WTC11 (cell line): Measurements from ENCODE around the gene TMTC2. TPM values are rescaled to one million over a fixed set of nuclear protein-coding genes. Genes with fewer than 3 reads are reported as not detected.

ENCODE experiments used
- ATAC-seq: fragments of 200-7000 bp; cut with Tn5 transposase; 2 replicates; pipeline ENCODE4 v1.10.0; 2021; ENCODE audit warnings: mild to moderate bottlenecking, moderate library complexity
- CTCF ChIA-PET: fragments of 300-600 bp; sonication (Branson Sonifier 250); formaldehyde crosslinking; loops from one replicate; lab custom pipeline; 2021; ENCODE audit warnings: antibody characterized with exemption; lab: Charles Lee
- POLR2A ChIA-PET: fragments of 350-600 bp; sonication (Branson Sonifier 250); formaldehyde crosslinking; loops from one replicate; lab custom pipeline; 2021; ENCODE audit warnings: antibody characterized with exemption; lab: Charles Lee
- DNase-seq: peaks from one replicate; pipeline ENCODE4 v3.0.0; 2021; ENCODE audit warnings: low spot score
- H3K27ac Mint-ChIP-seq: 2 replicates; pipeline ENCODE4 v1.8.0; 2021; ENCODE audit warnings: mixed read lengths
- H3K27me3 Mint-ChIP-seq: 2 replicates; pipeline ENCODE4 v1.8.0; 2021; ENCODE audit warnings: low read depth, mild to moderate bottlenecking, moderate library complexity, mixed read lengths
- H3K36me3 Mint-ChIP-seq: 2 replicates; pipeline ENCODE4 v1.8.0; 2021; ENCODE audit warnings: mixed read lengths
- H3K4me1 Mint-ChIP-seq: 2 replicates; pipeline ENCODE4 v1.8.0; 2022; ENCODE audit warnings: mixed read lengths
- H3K4me3 Mint-ChIP-seq: 2 replicates; pipeline ENCODE4 v1.8.0; 2021; ENCODE audit warnings: mild to moderate bottlenecking, moderate library complexity, mixed read lengths
- H3K9me3 Mint-ChIP-seq: 2 replicates; pipeline ENCODE4 v1.8.0; 2021; ENCODE audit warnings: mixed read lengths
- CBFB ChIP-seq: sonication (generic); formaldehyde crosslinking; IDR thresholded peaks from 2 replicates; pipeline ENCODE4 v1.8.1; 2022; ENCODE audit warnings: mild to moderate bottlenecking, low read depth, missing genetic modification reagents
- GABPB1 ChIP-seq: sonication (generic); formaldehyde crosslinking; IDR thresholded peaks from 2 replicates; pipeline ENCODE4 v1.8.1; 2023; ENCODE audit warnings: mild to moderate bottlenecking, missing genetic modification reagents
- HMGA2 ChIP-seq: fragments of 250-450 bp; sonication (Bioruptor Pico); IDR thresholded peaks from 2 replicates; pipeline ENCODE4 v1.4.0; 2021; ENCODE audit warnings: mild to moderate bottlenecking, moderate library complexity
- TEAD4 ChIP-seq: sonication (generic); formaldehyde crosslinking; IDR thresholded peaks from 2 replicates; pipeline ENCODE4 v1.8.0; 2022; ENCODE audit warnings: mild to moderate bottlenecking, missing genetic modification reagents
- ZNF219 ChIP-seq: sonication (generic); formaldehyde crosslinking; IDR thresholded peaks from 2 replicates; pipeline ENCODE4 v1.8.0; 2023; ENCODE audit warnings: missing genetic modification reagents, mild to moderate bottlenecking, borderline replicate concordance
- ZNF423 ChIP-seq: fragments of 250-450 bp; sonication (Bioruptor Pico); IDR thresholded peaks from 2 replicates; pipeline ENCODE4 v2.1.2; 2022; ENCODE audit warnings: mild to moderate bottlenecking, moderate library complexity
- ZNF671 ChIP-seq: fragments of 250-450 bp; sonication (Bioruptor Pico); IDR thresholded peaks from 2 replicates; pipeline ENCODE4 v1.8.0; 2021; ENCODE audit warnings: mild to moderate bottlenecking
- total RNA-seq: library from RNA; stranded (reverse); gene quantifications from 3 replicates; pipeline ENCODE4 v1.2.3, GENCODE V29; 2021
- TF ChIP-seq, protein P1 (sequence below): fragments of 250-450 bp; sonication (Bioruptor Pico); IDR thresholded peaks from 2 replicates; pipeline ENCODE4 v1.9.0; 2021; ENCODE audit warnings: mild to moderate bottlenecking
- TF ChIP-seq, protein P2 (sequence below): fragments of 200-600 bp; IDR thresholded peaks from 2 replicates; pipeline ENCODE4 v1.8.0; 2022; ENCODE audit warnings: antibody characterized with exemption
- TF ChIP-seq, protein P3 (sequence below): sonication (generic); formaldehyde crosslinking; IDR thresholded peaks from 2 replicates; pipeline ENCODE4 v1.8.0; 2023; ENCODE audit warnings: missing genetic modification reagents, mild to moderate bottlenecking, borderline replicate concordance
- TF ChIP-seq, protein P4 (sequence below): sonication (generic); formaldehyde crosslinking; IDR thresholded peaks from 2 replicates; pipeline ENCODE4 v1.8.1; 2022; ENCODE audit warnings: mild to moderate bottlenecking, moderate library complexity, missing genetic modification reagents
- TF ChIP-seq, protein P5 (sequence below): sonication (generic); formaldehyde crosslinking; IDR thresholded peaks from 2 replicates; pipeline ENCODE4 v1.8.0; 2023; ENCODE audit warnings: missing genetic modification reagents
- TF ChIP-seq, protein P6 (sequence below): fragments of 250-450 bp; sonication (Bioruptor Pico); conservative IDR thresholded peaks from 2 replicates; pipeline ENCODE4 v1.9.0; 2021; ENCODE audit warnings: mild to moderate bottlenecking
- TF ChIP-seq, protein P7 (sequence below): fragments of 250-450 bp; sonication (Bioruptor Pico); IDR thresholded peaks from 2 replicates; pipeline ENCODE4 v2.1.2; 2022; ENCODE audit warnings: mild to moderate bottlenecking, moderate library complexity
- TF ChIP-seq, protein P8 (sequence below): sonication (generic); formaldehyde crosslinking; IDR thresholded peaks from 2 replicates; pipeline ENCODE4 v1.8.1; 2023; ENCODE audit warnings: mild to moderate bottlenecking, missing genetic modification reagents, moderate library complexity
- TF ChIP-seq, protein P9 (sequence below): sonication (generic); formaldehyde crosslinking; IDR thresholded peaks from 2 replicates; pipeline ENCODE4 v1.8.1; 2023; ENCODE audit warnings: mild to moderate bottlenecking, moderate library complexity, missing genetic modification reagents
- TF ChIP-seq, protein P10 (sequence below): sonication (generic); formaldehyde crosslinking; IDR thresholded peaks from 2 replicates; pipeline ENCODE4 v1.8.1; 2023; ENCODE audit warnings: mild to moderate bottlenecking, missing genetic modification reagents, borderline replicate concordance
- TF ChIP-seq, protein P11 (sequence below): fragments of 250-450 bp; sonication (Bioruptor Pico); IDR thresholded peaks from 2 replicates; pipeline ENCODE4 v1.9.0; 2021; ENCODE audit warnings: moderate library complexity, mild to moderate bottlenecking, inconsistent platforms, borderline replicate concordance

The TMTC2 gene
- total RNA-seq, 1 experiment from 2014 or later = 6.4 TPM

DNA sequence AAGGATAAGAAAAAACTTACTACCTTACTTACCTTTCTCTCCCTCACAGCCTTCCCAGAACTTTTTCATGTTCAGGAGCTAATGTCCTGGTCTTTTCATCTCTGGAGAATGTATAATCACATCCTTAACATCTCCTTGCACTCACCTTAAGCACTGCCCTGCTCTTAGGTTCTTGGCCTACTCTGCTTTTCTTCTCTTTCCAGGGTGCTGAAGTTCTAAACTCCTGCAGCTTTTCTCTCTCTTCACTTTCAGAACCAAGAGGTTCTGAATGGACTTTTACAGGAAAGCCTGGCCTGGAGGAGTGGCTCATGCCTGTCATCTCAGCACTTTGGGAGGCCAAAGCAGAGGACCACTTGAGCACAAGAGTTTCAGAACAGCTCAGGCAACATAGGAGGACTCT is 101.9 kb downstream of the TMTC2 start:
- TF ChIP-seq, protein P1, sequence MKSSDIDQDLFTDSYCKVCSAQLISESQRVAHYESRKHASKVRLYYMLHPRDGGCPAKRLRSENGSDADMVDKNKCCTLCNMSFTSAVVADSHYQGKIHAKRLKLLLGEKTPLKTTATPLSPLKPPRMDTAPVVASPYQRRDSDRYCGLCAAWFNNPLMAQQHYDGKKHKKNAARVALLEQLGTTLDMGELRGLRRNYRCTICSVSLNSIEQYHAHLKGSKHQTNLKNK = no peak
- TF ChIP-seq HMGA2 (CRISPR knock-in tag) = no peak
- no peak for TF ChIP-seq CBFB (CRISPR knock-in tag)
- TF ChIP-seq, protein P2, sequence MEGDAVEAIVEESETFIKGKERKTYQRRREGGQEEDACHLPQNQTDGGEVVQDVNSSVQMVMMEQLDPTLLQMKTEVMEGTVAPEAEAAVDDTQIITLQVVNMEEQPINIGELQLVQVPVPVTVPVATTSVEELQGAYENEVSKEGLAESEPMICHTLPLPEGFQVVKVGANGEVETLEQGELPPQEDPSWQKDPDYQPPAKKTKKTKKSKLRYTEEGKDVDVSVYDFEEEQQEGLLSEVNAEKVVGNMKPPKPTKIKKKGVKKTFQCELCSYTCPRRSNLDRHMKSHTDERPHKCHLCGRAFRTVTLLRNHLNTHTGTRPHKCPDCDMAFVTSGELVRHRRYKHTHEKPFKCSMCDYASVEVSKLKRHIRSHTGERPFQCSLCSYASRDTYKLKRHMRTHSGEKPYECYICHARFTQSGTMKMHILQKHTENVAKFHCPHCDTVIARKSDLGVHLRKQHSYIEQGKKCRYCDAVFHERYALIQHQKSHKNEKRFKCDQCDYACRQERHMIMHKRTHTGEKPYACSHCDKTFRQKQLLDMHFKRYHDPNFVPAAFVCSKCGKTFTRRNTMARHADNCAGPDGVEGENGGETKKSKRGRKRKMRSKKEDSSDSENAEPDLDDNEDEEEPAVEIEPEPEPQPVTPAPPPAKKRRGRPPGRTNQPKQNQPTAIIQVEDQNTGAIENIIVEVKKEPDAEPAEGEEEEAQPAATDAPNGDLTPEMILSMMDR = no peak
- TF ChIP-seq, protein P3, sequence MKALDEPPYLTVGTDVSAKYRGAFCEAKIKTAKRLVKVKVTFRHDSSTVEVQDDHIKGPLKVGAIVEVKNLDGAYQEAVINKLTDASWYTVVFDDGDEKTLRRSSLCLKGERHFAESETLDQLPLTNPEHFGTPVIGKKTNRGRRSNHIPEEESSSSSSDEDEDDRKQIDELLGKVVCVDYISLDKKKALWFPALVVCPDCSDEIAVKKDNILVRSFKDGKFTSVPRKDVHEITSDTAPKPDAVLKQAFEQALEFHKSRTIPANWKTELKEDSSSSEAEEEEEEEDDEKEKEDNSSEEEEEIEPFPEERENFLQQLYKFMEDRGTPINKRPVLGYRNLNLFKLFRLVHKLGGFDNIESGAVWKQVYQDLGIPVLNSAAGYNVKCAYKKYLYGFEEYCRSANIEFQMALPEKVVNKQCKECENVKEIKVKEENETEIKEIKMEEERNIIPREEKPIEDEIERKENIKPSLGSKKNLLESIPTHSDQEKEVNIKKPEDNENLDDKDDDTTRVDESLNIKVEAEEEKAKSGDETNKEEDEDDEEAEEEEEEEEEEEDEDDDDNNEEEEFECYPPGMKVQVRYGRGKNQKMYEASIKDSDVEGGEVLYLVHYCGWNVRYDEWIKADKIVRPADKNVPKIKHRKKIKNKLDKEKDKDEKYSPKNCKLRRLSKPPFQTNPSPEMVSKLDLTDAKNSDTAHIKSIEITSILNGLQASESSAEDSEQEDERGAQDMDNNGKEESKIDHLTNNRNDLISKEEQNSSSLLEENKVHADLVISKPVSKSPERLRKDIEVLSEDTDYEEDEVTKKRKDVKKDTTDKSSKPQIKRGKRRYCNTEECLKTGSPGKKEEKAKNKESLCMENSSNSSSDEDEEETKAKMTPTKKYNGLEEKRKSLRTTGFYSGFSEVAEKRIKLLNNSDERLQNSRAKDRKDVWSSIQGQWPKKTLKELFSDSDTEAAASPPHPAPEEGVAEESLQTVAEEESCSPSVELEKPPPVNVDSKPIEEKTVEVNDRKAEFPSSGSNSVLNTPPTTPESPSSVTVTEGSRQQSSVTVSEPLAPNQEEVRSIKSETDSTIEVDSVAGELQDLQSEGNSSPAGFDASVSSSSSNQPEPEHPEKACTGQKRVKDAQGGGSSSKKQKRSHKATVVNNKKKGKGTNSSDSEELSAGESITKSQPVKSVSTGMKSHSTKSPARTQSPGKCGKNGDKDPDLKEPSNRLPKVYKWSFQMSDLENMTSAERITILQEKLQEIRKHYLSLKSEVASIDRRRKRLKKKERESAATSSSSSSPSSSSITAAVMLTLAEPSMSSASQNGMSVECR (CRISPR knock-in tag) = no peak
- TF ChIP-seq, protein P4, sequence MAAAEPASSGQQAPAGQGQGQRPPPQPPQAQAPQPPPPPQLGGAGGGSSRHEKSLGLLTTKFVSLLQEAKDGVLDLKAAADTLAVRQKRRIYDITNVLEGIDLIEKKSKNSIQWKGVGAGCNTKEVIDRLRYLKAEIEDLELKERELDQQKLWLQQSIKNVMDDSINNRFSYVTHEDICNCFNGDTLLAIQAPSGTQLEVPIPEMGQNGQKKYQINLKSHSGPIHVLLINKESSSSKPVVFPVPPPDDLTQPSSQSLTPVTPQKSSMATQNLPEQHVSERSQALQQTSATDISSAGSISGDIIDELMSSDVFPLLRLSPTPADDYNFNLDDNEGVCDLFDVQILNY (CRISPR knock-in tag) = no peak
- TF ChIP-seq, protein P5, sequence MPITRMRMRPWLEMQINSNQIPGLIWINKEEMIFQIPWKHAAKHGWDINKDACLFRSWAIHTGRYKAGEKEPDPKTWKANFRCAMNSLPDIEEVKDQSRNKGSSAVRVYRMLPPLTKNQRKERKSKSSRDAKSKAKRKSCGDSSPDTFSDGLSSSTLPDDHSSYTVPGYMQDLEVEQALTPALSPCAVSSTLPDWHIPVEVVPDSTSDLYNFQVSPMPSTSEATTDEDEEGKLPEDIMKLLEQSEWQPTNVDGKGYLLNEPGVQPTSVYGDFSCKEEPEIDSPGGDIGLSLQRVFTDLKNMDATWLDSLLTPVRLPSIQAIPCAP (CRISPR knock-in tag) = no peak
- TF ChIP-seq, protein P6, sequence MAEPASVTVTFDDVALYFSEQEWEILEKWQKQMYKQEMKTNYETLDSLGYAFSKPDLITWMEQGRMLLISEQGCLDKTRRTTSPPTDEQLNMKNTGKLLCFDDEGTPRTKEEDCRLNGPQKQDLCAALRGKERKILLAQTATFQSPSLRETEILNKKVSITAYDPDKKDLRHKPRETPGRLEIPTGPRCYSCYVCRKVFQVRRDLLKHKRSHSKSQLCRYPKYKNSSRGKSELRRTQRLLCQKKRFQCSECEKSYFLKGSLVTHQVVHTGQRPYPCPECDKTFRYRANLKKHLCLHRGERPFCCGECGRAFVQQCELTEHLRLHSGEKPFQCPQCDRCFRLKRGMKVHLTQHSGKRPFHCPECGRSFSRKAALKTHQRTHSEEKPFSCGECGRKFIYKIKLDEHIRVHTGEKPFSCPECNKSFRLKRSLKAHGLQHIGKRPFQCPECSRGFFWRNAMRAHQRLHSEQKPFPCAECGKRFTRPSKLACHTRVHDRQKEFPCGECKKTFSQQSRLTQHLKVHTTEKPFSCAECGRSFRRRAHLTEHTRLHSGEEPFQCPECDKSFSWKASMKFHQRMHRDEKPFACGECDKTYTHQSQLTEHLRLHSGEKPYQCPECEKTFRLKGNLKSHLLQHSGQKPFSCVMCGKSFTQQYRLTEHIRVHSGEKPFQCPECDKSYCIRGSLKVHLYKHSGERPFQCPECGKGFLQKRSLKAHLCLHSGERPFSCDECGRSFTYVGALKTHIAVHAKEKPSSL (CRISPR knock-in tag) = no peak
- no peak for TF ChIP-seq ZNF423 (CRISPR knock-in tag)
- TF ChIP-seq, protein P7, sequence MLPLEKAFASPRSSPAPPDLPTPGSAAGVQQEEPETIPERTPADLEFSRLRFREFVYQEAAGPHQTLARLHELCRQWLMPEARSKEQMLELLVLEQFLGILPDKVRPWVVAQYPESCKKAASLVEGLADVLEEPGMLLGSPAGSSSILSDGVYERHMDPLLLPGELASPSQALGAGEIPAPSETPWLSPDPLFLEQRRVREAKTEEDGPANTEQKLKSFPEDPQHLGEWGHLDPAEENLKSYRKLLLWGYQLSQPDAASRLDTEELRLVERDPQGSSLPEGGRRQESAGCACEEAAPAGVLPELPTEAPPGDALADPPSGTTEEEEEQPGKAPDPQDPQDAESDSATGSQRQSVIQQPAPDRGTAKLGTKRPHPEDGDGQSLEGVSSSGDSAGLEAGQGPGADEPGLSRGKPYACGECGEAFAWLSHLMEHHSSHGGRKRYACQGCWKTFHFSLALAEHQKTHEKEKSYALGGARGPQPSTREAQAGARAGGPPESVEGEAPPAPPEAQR (CRISPR knock-in tag) = no peak
- no peak for TF ChIP-seq GABPB1 (CRISPR knock-in tag)
- no peak for TF ChIP-seq ZNF219 (CRISPR knock-in tag)
- TF ChIP-seq TEAD4 (CRISPR knock-in tag) = no peak
- TF ChIP-seq, protein P8, sequence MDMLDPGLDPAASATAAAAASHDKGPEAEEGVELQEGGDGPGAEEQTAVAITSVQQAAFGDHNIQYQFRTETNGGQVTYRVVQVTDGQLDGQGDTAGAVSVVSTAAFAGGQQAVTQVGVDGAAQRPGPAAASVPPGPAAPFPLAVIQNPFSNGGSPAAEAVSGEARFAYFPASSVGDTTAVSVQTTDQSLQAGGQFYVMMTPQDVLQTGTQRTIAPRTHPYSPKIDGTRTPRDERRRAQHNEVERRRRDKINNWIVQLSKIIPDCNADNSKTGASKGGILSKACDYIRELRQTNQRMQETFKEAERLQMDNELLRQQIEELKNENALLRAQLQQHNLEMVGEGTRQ (CRISPR knock-in tag) = no peak
- TF ChIP-seq, protein P9, sequence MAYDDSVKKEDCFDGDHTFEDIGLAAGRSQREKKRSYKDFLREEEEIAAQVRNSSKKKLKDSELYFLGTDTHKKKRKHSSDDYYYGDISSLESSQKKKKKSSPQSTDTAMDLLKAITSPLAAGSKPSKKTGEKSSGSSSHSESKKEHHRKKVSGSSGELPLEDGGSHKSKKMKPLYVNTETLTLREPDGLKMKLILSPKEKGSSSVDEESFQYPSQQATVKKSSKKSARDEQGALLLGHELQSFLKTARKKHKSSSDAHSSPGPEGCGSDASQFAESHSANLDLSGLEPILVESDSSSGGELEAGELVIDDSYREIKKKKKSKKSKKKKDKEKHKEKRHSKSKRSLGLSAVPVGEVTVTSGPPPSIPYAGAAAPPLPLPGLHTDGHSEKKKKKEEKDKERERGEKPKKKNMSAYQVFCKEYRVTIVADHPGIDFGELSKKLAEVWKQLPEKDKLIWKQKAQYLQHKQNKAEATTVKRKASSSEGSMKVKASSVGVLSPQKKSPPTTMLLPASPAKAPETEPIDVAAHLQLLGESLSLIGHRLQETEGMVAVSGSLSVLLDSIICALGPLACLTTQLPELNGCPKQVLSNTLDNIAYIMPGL (CRISPR knock-in tag) = no peak
- TF ChIP-seq ZNF671 = no peak
- TF ChIP-seq, protein P10, sequence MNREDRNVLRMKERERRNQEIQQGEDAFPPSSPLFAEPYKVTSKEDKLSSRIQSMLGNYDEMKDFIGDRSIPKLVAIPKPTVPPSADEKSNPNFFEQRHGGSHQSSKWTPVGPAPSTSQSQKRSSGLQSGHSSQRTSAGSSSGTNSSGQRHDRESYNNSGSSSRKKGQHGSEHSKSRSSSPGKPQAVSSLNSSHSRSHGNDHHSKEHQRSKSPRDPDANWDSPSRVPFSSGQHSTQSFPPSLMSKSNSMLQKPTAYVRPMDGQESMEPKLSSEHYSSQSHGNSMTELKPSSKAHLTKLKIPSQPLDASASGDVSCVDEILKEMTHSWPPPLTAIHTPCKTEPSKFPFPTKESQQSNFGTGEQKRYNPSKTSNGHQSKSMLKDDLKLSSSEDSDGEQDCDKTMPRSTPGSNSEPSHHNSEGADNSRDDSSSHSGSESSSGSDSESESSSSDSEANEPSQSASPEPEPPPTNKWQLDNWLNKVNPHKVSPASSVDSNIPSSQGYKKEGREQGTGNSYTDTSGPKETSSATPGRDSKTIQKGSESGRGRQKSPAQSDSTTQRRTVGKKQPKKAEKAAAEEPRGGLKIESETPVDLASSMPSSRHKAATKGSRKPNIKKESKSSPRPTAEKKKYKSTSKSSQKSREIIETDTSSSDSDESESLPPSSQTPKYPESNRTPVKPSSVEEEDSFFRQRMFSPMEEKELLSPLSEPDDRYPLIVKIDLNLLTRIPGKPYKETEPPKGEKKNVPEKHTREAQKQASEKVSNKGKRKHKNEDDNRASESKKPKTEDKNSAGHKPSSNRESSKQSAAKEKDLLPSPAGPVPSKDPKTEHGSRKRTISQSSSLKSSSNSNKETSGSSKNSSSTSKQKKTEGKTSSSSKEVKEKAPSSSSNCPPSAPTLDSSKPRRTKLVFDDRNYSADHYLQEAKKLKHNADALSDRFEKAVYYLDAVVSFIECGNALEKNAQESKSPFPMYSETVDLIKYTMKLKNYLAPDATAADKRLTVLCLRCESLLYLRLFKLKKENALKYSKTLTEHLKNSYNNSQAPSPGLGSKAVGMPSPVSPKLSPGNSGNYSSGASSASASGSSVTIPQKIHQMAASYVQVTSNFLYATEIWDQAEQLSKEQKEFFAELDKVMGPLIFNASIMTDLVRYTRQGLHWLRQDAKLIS = no peak
- TF ChIP-seq, protein P11, sequence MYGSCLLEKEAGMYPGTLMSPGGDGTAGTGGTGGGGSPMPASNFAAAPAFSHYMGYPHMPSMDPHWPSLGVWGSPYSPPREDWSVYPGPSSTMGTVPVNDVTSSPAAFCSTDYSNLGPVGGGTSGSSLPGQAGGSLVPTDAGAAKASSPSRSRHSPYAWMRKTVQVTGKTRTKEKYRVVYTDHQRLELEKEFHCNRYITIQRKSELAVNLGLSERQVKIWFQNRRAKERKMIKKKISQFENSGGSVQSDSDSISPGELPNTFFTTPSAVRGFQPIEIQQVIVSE (CRISPR knock-in tag) = no peak
- H3K36me3 Mint-ChIP-seq = no peaks in the 10 kb centered on the region
- H3K27ac Mint-ChIP-seq = no peak overlapping the region
- ChIA-PET POLR2A (no interaction called here), CTCF (no interaction called here)
- no peak for ATAC-seq
- H3K4me1 Mint-ChIP-seq = peaks cover 25% of the 10 kb centered on the region
- no peak for DNase-seq
- H3K4me3 Mint-ChIP-seq = no peak overlapping the region
- H3K27me3 Mint-ChIP-seq = no peaks in the 10 kb centered on the region
- no peaks in the 10 kb centered on the region for H3K9me3 Mint-ChIP-seq
